GM18508 (cell line): ENCODE results near the gene COL23A1.

Source experiments
- ATAC-seq: cut with Tn5 transposase; IDR thresholded peaks from one replicate; pipeline ENCODE4 v1.9.1; 2021; ENCODE audit warnings: moderate number of reproducible peaks; ENCODE audit not compliant: insufficient read depth, unreplicated experiment

COL23A1 gene

GRCh38 chr5:178285399-178286225 is 304.6 kb downstream of the COL23A1 start:
- no peak for ATAC-seq

GRCh38 chr5:178284996-178285395 is 305.2 kb downstream of the COL23A1 start:
- ATAC-seq: no peak

GRCh38 chr5:178284093-178284675 is 306.0 kb downstream of the COL23A1 start:
- ATAC-seq: no peak

- ATAC-seq: no peak
Observed at GRCh38 chr5:178283520-178283919, 306.7 kb downstream of the COL23A1 start.

GRCh38 chr5:178282391-178282790 is 307.8 kb downstream of the COL23A1 start:
- no peak for ATAC-seq

- ATAC-seq: no peak
Observed at GRCh38 chr5:178281331-178281730, 308.9 kb downstream of the COL23A1 start.

- no peak for ATAC-seq
Observed at GRCh38 chr5:178280631-178281030, 309.6 kb downstream of the COL23A1 start.

- no peak for ATAC-seq
Observed at GRCh38 chr5:178279723-178280438, 310.3 kb downstream of the COL23A1 start.

GRCh38 chr5:178279026-178279722 is 311.0 kb downstream of the COL23A1 start:
- ATAC-seq: no peak

GRCh38 chr5:178278358-178279023 is 311.7 kb downstream of the COL23A1 start:
- no peak for ATAC-seq

GRCh38 chr5:178277866-178278265 is 312.3 kb downstream of the COL23A1 start:
- no peak for ATAC-seq

GRCh38 chr5:178277346-178277745 is 312.8 kb downstream of the COL23A1 start:
- no peak for ATAC-seq

- ATAC-seq: no peak
Observed at GRCh38 chr5:178274781-178275537, 315.2 kb downstream of the COL23A1 start.

- ATAC-seq: no peak
Observed at GRCh38 chr5:178273665-178274541, 316.3 kb downstream of the COL23A1 start.

GRCh38 chr5:178273041-178273440 is 317.2 kb downstream of the COL23A1 start:
- ATAC-seq: no peak

- ATAC-seq: no peak
Observed at GRCh38 chr5:178272591-178272990, 317.6 kb downstream of the COL23A1 start.

- no peak for ATAC-seq
Observed at GRCh38 chr5:178271726-178272479, 318.3 kb downstream of the COL23A1 start.

GRCh38 chr5:178271231-178271630 is 319.0 kb downstream of the COL23A1 start:
- no peak for ATAC-seq
